Activated T-cell treated with anti-CD3 and anti-CD28 coated beads, Interleukin-2, amount 50 U/mL, for 1 hour (primary cell): ENCODE measurements around the gene ZDHHC9.
A peak's percentile ranks its signal among the peaks of the same experiment; 100 is the strongest.

Experiments
- DNase-seq: peaks from one replicate; pipeline ENCODE4 v3.0.0-alpha.2; 2020

Gene ZDHHC9

DNA sequence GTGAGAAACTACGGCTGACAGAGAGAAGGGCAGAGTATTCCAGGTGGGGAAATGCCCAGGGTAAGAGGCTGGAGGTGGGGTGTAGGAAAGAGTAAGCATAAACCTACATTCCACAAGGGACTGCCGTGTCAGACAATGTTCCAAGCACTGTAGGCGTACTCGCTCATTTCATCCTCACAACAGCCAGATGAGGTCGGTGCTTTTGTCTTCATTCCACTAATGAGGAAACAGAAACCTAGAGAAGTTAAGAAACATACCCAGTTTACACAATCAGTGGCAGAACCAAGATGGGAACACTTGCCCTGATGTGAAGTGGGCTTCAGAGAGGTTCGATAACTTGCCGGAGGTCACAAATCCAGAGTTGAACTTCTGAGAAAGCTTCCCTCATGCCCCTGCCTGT lies 59.3 kb downstream of the ZDHHC9 start:
- DNase-seq = no peak

DNA sequence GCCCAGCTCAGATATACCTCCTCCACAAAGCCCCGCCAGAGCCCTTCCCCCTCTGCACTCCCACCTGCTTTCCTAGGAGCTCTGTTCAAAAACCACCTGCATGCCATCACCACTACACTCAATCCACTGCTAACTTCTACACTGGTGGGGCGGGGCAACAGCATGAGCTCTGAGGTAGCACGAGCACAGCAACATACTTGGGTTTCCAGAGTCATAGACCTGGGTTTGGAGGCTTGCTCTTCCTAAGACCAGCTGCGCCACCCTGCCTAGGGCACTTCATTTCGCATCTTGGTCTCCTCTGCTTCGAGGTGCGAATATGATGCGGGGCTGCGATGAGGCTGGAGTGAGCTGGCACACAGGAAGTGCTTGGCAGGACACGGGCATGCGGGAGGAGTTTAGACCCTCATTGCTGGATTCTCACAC lies 60.4 kb downstream of the ZDHHC9 start:
- no peak for DNase-seq

GRCh38 chrX:129782706-129783105 lies 61.0 kb downstream of the ZDHHC9 start:
- DNase-seq = no peak

DNA sequence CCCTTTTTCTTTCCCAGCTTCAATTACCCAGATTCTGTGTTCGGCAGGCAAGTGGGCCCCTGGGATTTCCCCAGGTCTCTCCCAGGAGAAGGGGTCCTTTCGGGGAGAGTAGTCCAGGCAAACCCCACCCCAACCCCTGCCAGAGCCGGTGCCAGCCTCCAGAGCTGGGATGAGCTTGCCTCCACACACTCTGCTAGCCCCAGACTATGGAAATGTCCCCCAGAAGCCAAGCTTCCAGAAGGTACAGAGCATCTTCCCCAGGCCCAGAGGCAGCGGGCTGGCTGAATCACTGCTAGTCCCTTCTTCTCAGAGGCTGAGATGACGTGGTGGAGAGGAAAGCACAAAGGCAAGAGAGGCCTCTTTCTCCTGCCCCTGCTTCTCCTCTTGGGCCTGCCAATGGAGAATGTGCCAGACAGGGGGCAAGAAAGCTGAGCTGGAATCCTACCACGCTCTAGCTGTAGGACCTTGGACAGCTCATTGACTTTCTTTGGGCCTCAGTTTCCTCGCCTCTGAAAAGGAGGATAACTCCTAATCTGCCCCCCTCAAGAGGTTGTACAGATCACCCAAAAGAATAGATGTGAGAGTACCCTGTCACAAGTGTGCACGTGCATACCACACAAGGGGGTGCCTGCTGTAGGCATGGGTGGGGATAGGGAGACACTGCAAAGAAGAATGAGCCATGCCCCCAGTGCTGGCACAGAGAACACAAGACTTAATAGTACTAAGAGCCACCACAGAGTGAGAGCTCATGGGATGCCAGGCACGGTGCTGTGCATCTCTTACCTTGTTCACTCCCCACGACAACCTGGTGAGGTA lies 61.8 kb downstream of the ZDHHC9 start:
- DNase-seq = peak; percentile 45

DNA sequence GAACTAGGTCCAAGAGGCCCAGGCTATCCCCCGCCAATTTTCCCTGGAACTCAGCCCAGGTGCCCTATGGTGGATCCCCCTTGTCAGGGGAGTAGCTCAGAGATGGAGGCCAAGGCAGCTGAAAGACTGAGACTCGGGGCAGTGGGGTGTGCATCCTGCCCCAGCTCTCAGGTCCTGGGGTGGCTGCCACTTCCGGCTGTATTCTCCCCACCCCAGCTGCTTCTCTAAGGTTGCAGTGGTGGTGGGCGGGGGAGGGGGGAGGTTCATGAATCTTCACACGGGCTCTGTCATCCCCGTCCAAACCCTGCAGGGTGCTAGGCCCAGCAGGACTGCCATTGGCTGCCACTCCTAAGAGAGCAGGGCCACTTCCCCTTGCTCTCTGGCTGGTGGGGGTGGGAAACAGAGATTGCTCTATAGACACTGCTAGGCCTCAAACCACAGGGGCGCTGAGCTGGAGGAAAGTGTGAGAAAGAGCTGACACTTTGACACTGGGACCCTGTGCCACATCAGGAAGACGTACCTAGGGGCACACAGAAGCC lies 62.5 kb downstream of the ZDHHC9 start:
- DNase-seq = peak; percentile 67

DNA sequence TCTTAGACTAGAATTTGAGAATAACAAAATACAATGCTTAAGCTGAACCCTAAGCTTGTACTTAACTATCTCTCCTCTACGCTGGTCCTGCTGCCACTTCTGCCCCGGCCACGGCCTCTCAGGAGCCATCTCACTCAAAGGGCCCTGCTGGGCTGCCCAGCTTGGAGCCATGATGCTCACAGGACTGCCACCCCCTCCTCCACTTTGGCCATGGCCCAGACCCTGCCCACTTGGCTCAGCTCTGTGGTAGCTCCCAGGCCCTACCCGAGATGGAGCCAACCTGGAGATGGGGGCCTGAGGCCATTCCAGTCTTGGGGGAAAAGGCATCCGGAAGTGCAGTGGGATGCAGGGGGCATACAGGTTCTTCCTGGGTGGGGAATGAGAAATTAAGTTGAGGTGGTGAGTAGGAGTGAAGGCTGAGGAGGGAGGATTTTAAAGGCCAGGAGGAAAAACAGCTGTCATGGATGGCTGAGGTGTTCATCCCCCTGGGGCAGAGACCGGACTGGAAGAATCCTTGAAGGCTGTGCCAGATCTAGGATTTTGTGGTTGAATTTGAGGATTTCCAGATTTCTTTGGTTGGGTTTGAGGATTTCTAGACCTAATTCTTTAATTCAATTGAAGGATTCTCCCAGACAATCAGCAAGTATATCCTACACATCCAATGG lies 63.1 kb downstream of the ZDHHC9 start:
- no peak for DNase-seq

DNA sequence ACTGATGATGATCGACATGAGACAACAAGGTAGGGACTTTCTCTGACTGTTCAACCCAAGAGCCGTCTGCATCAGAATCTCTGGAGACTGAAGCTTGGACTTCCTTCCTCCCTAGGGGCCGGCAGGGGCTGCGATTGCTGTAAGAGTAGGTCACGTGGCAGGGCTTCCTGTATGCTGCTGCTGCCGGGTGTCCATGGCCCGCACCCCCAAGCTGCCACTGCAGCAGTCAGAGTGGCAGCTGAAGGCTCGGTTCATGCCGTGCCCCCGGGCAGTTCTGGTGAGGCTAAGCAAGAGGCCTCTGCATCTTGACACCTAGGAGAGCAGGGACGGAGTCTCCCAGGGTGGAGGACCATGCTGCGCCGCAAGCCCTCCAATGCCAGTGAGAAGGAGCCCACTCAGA lies 63.9 kb downstream of the ZDHHC9 start, which contains the start of gene SASH3:
Gene SASH3, plus strand, starts transcription at position 203 of the 400 bp plus-strand sequence. Its CDS starts 149 bp downstream, at position 352.
- DNase-seq = peak; percentile 56

- no peak for DNase-seq
Observed at GRCh38 chrX:129779086-129779672, 64.5 kb downstream of the ZDHHC9 start.

GRCh38 chrX:129777218-129778030 lies 66.3 kb downstream of the ZDHHC9 start:
- peak; percentile 70 for DNase-seq

GRCh38 chrX:129773649-129774458 lies 69.8 kb downstream of the ZDHHC9 start:
- DNase-seq = no peak

GRCh38 chrX:129772796-129773431 lies 70.8 kb downstream of the ZDHHC9 start:
- DNase-seq = peak; percentile 45

DNA sequence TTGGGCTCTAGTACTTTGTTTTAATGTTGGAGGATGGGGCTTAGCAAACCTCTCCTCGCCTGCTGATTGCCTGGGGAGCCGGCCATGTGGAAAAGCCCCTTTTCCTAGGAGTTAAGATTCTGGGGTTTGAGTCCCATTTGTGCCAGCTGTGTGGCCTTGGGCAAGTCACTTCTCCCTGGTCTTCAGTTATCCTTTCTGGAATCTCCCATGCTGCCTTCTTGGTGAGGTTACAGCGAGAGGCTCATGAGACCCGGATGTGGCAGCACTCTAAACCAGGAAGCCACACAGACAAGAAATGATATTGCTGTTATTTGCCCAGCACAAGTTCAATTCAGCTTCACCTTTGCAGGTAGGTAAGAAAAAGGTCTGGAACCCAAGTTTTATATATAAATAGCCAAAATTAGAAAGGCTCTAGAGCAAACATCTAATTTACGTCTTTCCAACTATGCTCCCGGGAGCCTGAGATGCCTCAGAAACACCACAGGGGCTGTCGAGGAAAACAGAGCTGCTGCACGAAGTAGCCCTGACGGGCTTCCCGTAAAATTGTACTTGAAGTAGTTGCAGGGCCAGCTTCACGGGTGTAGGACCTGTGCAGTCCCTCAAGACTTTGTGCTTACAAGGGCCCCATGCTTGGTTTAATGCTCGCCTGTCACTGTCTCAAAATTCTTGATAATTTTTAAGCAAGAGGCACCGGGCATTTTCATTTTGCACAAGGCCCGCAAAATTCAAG lies 72.3 kb downstream of the ZDHHC9 start:
- DNase-seq = no peak

GRCh38 chrX:129769467-129770154 lies 74.1 kb downstream of the ZDHHC9 start:
- DNase-seq = peak; percentile 63

DNA sequence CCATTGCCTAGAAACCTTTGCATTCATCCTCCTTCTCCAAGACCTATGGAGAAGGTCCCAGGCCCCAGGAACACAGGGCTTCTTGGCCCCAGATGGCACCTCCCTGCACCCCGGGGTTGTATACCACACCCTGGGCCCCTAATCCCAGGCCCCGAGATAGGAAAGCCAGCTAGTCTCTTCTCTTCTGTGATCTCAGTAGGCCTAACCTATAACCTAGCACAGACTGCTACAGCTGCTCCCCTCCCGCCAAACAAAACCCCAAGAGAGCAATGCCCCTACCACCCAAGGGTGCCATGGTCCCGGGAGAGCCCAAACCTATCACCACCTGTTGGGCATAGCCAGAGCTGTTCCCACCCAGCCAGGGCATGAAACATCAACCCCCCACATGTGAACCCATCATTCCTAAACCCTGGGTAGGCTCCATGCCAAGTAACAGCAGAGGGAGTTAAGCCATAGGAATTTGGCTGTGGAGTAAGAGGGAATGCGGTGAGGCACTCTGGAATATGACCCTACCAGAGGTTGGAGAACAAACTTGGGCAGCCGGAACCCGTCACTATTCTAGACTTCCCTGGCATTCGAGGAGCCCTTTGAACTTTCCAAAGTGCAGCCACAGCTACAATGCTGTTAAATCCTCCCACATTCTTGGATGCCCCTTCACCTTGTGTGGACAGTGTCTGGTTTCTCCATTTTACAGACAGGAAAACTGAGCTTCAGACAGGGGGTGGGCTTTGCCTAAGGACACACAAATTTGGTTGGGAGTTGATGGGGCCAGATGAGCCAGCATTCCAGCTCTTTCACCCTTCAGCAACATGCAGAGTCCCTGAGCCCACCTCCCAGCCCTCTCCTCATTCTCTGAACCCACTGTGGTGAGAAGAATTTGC lies 74.9 kb downstream of the ZDHHC9 start:
- no peak for DNase-seq

DNA sequence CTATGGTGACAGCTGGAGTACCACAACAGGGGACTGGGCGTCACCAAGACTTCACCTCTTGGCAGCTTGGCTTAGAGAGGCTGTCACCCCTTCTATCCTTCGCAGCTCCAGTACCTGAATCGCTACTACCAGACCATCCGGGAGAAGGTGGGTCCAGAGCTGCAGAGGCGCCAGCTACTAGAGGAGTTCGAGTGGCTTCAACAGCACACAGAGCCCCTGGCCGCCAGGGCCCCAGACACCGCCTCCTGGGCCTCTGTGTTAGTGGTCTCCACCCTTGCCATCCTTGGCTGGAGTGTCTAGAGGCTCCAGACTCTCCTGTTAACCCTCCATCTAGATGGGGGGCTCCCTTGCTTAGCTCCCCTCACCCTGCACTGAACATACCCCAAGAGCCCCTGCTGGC lies 75.5 kb downstream of the ZDHHC9 start:
- DNase-seq = no peak

- DNase-seq = no peak
Observed at GRCh38 chrX:129763666-129764065, 80.0 kb downstream of the ZDHHC9 start.

DNA sequence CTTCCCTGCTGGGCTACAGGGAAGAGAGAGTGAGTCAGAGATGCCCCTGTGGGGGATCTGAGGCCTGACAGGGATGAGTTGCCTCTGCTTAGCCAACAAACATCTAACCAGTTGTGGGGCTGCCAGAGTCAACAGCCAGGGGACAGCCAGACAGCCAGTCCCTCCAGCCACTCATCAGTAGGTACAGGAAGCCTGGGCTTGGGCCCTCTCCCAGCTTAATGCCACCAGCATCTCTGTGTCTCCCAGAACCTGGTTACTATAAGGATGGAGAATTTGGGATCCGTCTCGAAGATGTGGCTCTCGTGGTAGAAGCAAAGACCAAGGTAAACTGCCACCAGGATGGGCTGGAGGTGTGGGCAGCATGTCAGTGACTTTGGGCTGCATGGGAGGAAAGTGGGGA lies 81.2 kb downstream of the ZDHHC9 start:
- DNase-seq = no peak

- DNase-seq = no peak
Observed at GRCh38 chrX:129761596-129761995, 82.1 kb downstream of the ZDHHC9 start.

- DNase-seq = no peak
Observed at GRCh38 chrX:129760981-129761380, 82.7 kb downstream of the ZDHHC9 start.
